Measurements from ENCODE around the gene TGFBR3.
A peak's percentile ranks its signal among the peaks of the same experiment; 100 is the strongest.

GRCh38 chr1:91885716-91886506 is at the start of gene TGFBR3:
- TF ChIP-seq CTCF (IDR thresholded peaks at IDR 0.05; ENCODE audit: control extremely low read depth in 1 of 3, insufficient read depth in 1 of 3, low read depth in 1 of 3, low read length in 3 of 3) = peak in 1 of 3 experiments; percentile 22; a peak in 2 of 4 replicates
- no peak for TF ChIP-seq JUN (IDR thresholded peaks at IDR 0.05; ENCODE audit: low read depth, low read length)

Measured in H1 (cell line).